Measurements from ENCODE around the gene PATZ1.
"Not testable (repeated sequence)": the region's sequence is repeated elsewhere in the genome, so short reads cannot be mapped to it uniquely, and the experiment has no call there.

Gene PATZ1

DNA sequence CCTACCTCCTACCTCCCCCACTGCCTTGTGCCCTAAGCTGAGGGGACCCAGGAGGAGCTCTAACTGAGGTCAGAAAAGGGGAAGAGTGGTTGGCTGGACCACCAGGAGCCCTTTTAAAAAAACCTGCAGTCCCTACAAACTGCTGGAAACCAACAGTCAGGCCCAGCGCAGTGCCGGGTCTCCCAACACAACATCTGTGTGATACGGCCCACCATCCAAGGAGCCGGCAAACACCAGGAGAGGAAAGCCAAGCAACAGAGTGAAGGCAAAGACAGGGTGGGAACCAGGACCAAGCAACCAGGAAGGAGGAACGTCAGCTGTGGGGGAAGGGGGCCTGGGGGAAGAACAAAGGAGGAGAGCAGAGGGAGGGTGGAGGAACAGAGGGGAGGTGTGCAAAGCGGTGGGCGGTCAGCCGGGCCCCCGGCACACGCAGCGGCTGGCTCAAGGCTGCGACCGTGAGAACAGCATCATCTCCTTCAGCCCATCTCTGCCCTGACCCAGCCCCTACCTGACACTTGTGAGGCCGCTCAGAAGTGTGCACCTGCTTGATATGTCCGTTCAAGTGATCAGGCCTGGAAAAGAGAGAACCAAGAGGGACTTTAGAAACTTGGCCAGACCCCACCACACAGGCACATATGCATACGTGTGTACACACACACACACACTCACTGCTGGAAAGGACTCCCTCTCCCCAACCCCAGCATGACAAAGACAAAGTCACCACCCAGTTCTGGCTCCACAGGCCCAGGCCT is 3.6 kb downstream of the PATZ1 start:
- no peak for DNase-seq

DNA sequence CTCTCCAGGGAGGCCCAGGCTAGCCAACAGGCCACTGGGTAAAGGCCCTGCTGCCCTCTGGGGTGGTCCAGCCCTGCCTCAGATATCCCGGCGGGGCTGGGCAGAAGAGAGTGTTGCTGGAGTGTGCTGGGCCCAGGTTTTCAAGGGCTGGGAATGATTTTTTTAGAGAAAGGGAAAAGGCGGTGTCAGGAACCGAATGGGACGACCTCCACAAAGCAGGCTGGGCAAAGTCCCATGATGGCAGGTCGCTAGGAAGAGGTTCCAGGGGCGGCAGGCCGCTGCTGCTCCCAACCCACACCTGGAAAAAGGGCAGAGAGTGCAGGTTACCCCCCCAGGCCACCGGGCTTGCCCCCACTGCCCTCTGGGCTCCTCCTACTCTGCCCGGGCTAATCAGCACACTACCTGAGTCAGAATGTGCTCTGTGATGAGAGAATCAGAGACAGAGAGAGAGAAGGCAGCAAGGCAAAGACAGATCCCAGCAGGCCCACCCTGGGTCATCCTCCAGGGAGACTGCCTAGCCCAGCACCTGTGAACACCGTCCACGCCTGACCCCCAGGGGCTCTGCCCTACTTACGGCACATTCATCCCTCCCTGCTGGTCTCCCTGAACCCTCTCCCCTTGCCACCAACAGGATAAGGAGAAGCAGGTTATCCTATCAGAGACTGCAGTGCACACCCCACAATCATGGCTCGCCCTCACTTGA is 4.6 kb downstream of the PATZ1 start:
- DNase-seq = no peak

DNA sequence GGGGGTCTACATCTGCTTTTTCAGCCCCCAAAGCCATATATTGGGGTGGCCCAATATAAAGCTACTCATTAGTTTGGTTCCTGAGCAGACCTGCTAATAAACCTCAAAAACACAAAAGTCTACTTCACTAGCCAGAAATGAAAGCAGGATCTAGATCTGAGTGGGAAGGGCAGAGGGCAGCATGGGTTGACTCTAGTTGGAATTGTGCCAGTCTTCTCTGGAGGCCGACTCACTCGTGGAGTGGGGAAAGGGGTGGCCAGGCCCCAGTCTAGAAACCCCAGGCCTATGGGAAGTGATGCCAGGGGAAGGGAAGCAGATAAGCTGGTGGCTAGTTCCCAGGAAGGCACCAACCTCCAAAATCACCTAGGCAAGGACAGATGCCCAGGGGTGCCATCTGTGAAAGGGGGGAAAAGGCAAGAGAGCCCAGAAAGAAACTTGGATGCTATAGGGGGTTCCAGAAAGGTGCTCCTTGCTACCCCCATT is 5.3 kb downstream of the PATZ1 start:
- DNase-seq = no peak

DNA sequence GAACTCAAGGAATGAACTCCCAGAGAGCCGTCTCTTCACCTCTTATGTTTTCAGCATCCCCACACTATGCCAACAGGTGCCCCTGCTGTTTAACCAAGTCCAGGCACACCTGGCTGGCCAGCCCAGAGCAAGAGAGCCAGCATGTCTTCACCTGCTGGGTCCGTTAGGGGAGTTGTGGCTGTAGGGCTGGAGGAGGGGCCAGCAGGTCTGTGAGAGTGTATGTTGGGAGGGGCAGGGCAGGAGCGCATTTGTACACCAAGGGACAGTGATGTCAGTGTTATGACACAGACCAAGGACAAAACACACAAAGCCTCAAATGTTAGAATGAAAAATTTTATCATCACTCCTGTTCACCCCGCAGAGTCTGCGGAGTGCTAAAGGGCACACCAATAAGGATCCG is 5.8 kb downstream of the PATZ1 start:
- DNase-seq = no peak

DNA sequence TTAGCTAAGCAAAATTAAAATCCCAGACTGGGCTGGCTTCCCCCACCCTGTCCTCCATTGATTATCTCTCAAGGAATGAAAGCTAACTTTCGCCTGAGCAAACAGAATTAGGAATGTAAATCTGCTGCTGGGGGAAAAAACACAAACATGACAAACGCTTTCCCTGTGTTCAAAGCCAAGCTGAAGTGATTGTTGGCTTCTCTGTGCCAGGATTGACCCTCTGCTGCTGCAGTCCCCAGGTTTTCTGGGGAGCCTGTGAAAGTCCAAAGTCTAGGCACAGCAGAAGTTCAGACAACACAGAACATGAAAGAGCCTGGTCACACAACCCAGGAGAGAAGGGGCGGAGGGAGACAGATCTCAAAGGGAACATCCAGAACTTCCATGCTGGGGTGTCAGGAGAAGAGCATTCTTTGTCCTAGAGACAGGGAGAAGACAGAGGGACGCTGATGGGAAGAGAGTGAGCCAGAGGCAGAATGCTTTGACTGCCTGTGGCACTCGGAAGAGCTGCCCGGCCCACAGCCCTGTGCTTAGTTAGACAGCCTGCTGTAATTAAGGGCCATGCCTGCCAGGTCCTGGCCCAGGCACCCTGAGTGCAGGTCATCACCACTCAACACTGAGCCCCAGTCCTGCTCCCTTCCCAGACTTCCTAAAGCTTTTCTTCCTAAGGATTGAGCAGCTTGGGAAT is 6.9 kb downstream of the PATZ1 start:
- no peak for DNase-seq

DNA sequence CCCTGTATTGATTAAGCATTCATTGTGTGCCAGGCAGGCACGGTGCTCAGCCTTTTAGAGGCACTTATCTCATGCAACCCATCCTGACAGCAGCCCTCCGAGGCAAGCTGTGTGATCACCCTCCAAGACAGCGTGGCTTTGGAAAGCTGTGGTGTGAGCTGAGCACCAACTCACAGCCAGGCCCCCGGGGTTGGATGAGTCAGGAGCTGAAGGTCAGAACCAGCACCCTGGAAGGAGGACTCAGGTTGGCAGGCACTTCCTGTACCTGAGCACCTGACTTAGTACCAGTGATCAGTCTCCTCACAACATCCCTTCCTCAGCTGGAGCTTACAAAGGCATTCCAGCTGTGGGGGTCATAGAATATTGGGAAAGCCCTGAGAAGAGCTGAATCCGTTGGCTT is 9.0 kb downstream of the PATZ1 start:
- DNase-seq = no peak

DNA sequence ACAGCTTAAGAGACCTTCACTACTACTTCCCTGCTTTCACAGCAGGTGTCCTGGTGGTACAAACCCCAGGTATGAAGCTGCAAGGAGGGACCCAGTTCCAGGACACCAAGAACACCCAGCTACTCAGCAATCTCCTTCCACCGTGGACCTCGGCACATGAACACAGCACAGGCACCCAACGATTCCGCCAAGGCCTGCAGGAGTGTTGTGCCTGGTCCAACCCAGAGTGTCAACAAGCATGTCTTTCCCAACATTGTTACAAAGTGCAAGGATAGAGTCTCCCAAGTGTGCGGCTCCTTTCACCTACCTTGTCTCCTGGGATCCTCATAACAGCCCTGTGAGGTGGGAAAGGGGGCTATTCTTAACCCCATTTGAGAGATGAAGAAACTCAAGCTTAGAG is 11.8 kb downstream of the PATZ1 start:
- DNase-seq = no peak

DNA sequence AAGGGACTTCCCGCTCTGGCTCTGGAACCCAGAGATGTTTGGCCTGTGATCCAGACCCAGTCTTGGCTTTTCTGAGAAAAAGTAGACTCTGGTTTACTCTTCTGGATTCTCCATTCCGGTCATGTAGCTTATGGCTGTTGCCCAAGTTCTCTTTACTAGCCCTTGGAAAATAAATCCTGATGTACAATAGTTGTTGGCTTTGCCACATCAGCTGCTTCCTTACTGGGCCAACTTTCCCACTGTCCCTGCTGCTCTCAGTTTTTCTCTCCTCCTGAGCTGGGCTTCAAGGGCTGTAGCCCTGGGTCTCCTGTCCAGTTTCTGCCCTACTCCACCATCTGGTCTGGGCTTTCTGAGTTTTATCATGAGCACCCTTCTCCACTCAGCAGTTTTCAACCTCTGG is 12.5 kb downstream of the PATZ1 start:
- DNase-seq = no peak

DNA sequence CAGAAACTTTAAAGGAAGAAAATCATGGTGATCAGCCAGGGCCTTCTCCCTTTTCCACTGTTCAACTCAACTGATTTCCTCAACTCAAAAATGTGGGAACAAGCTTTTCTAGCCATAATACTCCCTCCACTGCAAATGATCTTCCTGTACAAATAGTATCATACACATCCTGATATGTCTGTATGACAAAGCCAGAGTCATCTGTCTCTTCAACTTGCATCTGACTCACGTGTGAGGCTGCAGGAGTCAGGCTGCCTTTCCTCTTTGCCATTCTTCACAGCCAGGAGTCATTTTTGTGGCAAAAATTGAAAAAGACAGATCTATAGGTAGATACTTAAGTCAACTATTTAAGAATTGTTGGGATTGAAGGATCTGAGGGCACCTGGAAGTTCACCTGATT is 13.3 kb downstream of the PATZ1 start:
- no peak for DNase-seq

DNA sequence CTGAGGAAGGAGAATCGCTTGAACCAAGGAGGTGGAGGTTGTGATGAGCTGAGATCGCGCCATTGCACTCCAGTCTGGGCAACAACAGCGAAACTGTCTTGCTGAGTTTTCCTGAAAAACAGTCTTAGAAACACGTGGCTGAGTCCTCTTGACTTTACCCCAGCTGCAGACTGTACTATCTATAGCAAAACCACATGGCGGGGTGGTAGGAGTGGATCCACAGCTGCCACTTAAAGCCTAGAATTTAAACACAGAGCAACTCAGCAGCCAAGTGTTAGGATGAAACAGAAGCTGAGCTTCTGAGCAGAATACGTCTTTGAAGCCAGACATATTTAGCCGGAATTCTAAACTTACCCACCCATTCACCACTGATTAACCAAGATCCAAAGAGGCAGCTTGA is 14.1 kb downstream of the PATZ1 start:
- no peak for DNase-seq

DNA sequence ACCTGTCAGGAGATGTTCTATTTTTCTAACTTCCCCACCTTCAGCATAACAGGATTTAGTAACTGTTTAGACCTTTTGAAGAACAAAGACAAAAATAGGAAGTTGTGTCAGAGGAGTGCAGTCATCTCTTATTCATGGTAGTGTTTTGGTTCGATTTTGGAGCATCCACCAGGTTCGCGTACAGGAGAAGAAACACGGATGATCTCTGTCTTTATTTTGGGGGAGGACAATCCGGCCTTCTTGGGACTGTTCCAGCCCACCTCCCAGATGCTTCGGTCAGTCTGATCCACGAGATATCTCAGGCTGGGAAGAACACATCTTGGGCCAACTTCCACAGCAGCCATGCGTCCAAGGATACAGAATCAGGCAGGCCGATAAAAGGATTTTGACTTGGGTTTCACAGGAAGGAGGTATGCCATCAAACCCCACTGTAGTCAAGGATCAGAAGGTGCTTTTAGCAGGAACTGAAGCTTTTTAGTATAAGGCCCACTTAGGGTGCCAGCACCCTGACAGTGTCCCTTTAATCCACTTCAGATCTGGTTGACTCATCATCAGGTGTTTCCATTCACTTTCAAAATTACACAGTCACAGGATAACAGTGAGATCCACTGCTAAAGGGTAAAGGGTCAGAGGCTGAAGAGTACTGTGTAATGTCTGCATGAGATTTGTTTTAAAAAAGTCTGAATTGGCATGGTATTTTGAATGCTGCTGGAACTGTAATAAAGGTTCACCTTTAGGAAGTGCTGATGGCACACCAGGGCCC is 16.5 kb downstream of the PATZ1 start:
- DNase-seq = no peak

DNA sequence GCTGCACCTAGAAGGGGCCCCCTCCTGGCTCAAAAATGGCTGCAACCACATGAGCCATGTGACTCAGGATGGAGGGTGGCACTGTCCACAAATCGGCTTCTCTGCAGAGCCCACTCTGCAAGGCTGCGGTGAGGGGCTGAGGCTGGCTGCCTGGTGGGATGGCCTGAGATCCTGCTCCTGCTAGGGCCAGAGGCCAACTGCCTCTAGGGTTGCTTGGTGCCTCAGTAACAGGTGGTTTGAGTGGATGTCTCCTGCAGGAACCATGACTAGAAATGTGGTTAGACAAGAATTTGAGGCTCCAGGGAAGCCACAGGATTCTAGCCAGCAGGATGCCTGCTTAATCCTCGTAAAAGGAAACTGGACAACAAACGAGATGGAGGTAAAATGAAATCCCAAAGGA is 17.1 kb downstream of the PATZ1 start:
- DNase-seq = no peak

DNA sequence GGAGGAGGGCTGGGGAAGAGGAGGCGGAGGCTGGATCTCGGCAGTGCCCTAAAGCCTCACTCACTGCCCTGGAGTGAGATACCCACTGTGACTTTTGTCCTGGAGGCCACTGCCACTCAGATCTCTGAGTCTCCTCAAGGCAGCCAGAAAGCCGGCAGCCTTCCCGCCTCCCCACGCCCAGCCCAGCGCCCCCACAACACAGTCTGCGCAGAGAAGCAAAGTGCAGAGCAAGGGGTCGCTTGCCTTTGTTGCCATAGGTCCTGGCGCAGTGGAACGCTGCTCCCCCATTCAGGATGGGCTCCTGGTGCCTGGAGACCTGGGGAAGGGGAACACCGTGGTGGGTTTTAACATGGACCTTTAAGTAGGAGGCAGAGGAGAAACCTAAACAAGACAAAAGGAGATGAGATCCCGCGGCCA is 17.6 kb downstream of the PATZ1 start:
- no peak for DNase-seq

DNA sequence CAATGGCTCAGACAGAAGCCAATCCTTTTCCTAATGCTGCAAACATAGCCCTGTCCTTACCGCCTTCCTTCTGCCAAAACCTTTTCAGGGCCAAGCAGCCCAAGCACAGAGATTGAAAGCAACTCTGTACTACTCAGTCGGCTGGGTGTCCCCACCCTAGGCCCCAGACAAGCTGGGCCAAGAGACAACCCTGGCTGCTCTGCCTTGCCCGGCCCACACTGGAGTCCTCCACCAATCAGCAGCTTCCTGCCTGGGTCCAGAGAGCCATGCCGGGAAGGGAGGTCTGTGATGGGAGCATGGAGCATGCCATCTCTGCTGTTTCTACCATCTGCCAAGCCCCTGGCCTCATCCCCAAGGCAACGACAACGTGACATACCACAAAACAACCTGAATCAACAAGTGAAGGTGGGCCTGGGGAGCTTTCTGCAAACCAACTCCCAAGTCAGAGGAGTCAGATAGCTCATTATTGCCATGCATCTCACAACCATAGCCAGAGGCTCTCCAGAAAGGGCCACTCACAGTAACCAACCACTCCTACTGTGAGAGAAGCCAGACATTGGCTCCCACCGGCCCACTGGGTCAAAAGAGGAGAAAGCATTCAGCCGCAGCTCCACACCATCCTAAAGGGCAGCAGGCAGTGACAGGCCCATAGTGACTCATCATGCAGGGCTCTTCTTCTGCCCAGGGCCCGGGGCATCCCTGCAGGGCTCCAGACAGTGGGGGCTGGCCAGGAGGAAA is 18.2 kb downstream of the PATZ1 start:
- no peak for DNase-seq

DNA sequence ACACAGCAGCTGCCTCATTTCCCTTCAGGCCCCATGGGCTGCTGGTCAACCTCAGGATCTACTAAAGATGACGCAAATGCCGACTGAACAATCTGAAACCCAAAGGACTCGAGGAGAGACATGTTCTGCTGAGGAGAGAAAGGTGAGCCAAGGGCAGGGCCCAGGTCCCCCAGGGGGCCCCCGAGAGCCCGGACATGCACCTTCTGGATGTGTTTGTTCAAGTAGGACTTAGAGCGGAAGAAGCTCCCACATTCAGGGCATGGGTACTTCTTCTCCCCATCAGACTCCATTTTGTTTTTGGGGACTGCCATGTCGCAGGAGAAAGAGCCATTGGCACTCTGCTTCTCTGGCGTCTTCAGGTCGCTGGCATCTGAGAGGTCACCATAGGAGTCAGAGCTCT is 19.3 kb downstream of the PATZ1 start:
- DNase-seq = no peak

DNA sequence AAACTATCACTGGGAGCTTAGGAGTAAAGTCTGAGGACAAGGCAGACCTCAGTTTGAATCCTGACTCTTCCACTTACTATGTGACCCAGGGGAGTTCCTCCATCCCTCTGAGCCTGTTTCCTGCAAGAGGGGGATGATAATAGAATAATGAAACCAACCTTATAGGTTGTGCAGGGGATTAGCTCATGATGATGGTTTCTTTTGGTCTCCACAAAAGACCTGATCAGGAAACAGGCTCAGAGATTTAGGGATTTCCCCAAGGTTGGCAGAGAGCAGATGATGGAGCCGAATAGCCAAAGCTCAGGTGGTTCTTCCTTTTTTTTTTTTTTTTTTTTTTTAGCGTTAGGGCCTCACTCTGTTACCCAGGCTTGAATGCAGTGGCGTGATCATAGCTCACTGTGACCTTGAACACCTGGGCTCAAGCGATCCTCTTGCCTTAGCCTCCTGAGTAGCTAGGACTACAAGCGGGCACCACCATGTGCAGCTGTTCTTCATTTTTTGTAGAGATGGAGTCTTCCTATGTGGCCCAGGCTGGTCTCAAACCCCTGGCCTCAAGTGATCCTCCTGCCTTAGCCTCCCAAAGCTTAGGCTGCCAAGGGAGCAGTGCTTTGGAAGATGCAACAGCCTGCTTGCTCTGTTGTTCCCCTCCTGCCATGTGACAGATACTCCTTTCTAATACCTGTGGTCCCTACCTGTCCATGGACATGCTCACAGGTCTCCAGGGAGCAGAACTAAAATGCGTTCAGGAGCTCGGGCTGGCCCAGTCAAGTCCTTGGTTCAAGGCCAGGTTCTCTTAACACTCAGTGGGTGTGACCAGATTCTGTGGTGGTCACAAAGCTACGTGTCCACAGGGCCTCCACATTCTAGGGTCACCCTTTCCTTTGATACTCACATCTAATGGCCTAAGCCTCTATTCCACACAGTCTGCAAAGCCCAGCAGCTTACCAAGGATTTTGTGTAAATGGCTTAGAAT is 22.3 kb downstream of the PATZ1 start:
- DNase-seq = no peak

DNA sequence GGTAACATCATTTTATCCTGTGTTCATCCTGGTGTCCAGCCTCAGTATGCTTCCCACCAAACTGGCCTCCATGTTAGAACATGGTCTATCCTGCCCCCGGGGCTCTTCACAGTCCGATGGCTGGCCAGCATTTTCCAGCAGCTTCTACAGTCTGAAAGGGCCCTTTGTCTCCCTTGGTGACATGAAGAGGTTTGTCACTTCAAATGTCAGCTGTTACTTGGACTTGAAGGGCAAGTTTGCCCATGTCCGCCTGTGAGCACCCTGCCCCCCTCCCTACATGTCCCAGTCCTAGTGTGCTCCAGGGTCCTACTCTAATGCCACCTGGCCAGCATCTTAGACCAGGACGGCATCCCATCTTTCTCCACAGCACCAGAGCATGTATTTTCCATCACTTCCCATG is 24.7 kb downstream of the PATZ1 start:
- DNase-seq = no peak

DNA sequence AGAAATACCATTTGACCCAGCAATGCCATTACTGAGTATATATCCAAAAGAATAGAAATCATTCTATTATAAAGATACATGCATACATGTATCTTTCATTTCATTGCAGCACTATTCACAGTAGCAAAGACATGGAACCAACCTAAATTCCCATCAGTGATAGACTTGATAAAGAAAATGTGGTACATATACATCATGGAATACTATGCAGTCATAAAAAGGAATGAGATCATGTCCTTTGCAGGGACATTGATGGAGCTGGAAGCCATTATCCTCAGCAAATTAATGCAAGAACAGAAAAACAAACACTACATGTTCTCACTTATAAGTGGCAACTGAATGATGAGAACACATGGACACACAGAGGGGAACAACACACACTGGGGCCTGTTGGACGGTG is 31.9 kb downstream of the PATZ1 start:
- not testable (repeated sequence) for DNase-seq

DNA sequence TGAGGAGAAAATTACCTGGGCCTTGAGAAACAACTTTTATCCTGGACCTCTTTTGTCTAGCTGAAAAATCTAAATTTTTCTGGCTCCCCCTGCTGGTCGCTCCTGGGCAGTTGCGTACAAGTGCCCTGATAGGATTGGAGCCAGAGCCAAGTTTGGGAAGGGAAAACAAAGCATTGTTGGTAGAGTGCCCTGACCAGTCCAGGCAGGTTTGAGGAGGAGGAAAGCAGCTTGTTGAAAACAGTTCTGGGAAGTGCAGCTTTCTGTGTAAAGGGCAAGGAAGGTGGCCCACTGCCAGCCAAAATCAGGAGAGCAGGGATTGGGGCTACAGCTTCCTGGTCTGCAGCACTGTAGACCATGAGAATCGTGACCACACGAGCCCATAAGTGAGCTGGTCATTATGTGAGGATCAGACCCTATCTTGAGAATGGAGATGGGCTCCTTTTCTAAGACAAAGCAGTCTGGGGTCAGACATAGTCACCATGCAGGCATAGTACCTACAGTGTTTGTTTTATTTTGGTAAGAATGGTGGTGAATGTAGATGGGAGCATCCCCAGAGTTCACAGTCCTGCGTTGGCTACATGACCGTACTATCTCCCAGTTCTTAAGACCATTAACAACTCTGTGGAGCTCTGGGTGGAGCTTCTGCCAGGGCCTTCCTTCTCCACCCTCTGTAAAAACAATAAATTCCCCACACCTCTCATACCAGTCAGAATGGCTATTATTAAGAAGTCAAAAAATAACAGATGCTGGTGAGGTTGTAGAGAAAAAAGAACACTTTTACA is 32.6 kb downstream of the PATZ1 start:
- peak; percentile 68 for DNase-seq

DNA sequence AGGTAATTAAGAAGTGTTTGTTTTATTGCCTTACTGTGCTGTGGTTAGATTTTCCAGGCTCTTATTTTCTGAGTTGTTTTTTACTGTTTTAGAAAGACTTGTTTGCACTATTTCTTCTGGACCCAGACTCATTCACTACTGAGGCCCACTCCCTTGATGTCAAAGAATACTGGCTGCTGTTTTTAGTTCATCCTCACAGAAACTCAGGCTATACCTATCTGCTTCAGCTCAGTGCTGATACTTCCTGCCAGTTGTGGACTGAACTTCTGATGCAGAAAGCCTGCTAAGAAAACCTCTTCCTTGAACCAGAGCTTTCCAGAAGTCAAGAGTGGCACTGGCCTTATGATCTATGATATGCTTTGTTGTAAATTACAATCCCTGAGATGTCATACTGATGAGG is 38.0 kb downstream of the PATZ1 start:
- DNase-seq = no peak

Data from OCI-M1 (cell line).